IMR-90 (cell line): ENCODE data around the gene LAMA3. TPM values are rescaled to one million over a fixed set of nuclear protein-coding genes. Genes with fewer than 3 reads are reported as not detected.

Experiments
- ATAC-seq: fragments of 200-7000 bp; cut with Tn5 transposase; 2 replicates; pipeline ENCODE4 v1.9.1; 2020; ENCODE audit warnings: low read depth, mild to moderate bottlenecking, moderate library complexity
- BruUV-seq: library from RNA; stranded (reverse); fragments of 400-500 nt; replicated peaks from 2 replicates; lab custom pipeline; 2021; lab: Mats Ljungman, UMichigan
- CTCF ChIA-PET: fragments of 300-600 bp; formaldehyde crosslinking; extraction: SDS; loops from one replicate; lab custom pipeline; 2021; ENCODE audit warnings: antibody characterized with exemption; lab: Yijun Ruan, JAX
- POLR2A ChIA-PET: fragments of 300-600 bp; sonication (Branson Sonifier 250); formaldehyde crosslinking; loops from one replicate; lab custom pipeline; 2022; ENCODE audit warnings: antibody characterized with exemption; ENCODE audit not compliant: unreplicated experiment; lab: Charles Lee
- DNase-seq: peaks from one replicate; pipeline ENCODE4 v3.0.0; 2013
- H2AFZ ChIP-seq: replicated peaks from 2 replicates; pipeline ENCODE3; 2013; ENCODE audit warnings: low read length, mild to moderate bottlenecking; ENCODE audit not compliant: poor library complexity
- H2AK5ac ChIP-seq: 2 replicates; pipeline ENCODE4 v1.6.1; 2013; ENCODE audit warnings: low read depth, low read length, inconsistent platforms
- H2AK9ac ChIP-seq: replicated peaks from 2 replicates; pipeline ENCODE3; 2013; ENCODE audit warnings: mild to moderate bottlenecking, low read depth, low read length, moderate library complexity; ENCODE audit not compliant: poor library complexity
- H2BK120ac ChIP-seq: 2 replicates; pipeline ENCODE4 v1.6.1; 2013; ENCODE audit warnings: low read depth, low read length, inconsistent platforms
- H2BK15ac ChIP-seq: 3 replicates; pipeline ENCODE4 v1.6.1; 2013; ENCODE audit warnings: low read depth, low read length, inconsistent platforms
- H2BK20ac ChIP-seq: 2 replicates; pipeline ENCODE4 v1.6.1; 2013; ENCODE audit warnings: low read depth, mild to moderate bottlenecking, inconsistent platforms, low read length, moderate library complexity
- H2BK5ac ChIP-seq: 2 replicates; pipeline ENCODE4 v1.6.1; 2013; ENCODE audit warnings: mild to moderate bottlenecking, low read depth, low read length, inconsistent platforms; ENCODE audit not compliant: poor library complexity, severe bottlenecking
- H3K14ac ChIP-seq: replicated peaks from 2 replicates; pipeline ENCODE4 v1.6.1; 2013; ENCODE audit warnings: low read depth, low read length, inconsistent platforms
- H3K18ac ChIP-seq: 2 replicates; pipeline ENCODE4 v1.6.1; 2013; ENCODE audit warnings: low read depth, low read length, control low read depth
- H3K23ac ChIP-seq: 2 replicates; pipeline ENCODE4 v1.6.1; 2013; ENCODE audit warnings: low read depth, low read length, inconsistent platforms
- H3K27ac ChIP-seq: 2 replicates; pipeline ENCODE4 v1.5.1; 2013; ENCODE audit warnings: mild to moderate bottlenecking, control low read depth, low read length; ENCODE audit not compliant: insufficient read depth
- H3K27me3 ChIP-seq: 2 replicates; pipeline ENCODE4 v1.6.1; 2013; ENCODE audit warnings: low read length; ENCODE audit not compliant: control insufficient read depth, insufficient read depth
- H3K36me3 ChIP-seq: 2 replicates; pipeline ENCODE4 v1.6.1; 2013; ENCODE audit warnings: low read length, mixed read lengths; ENCODE audit not compliant: control insufficient read depth, insufficient read depth
- H3K4ac ChIP-seq: 2 replicates; pipeline ENCODE4 v1.6.1; 2013; ENCODE audit warnings: low read depth, low read length, inconsistent platforms
- H3K4me1 ChIP-seq: 2 replicates; pipeline ENCODE4 v1.6.1; 2013; ENCODE audit warnings: low read length, mixed read lengths; ENCODE audit not compliant: control insufficient read depth, insufficient read depth
- H3K4me2 ChIP-seq: 2 replicates; pipeline ENCODE4 v1.6.1; 2013; ENCODE audit warnings: low read depth, mild to moderate bottlenecking, control low read depth, low read length, moderate library complexity
- H3K4me3 ChIP-seq: 2 replicates; pipeline ENCODE4 v1.5.1; 2013; ENCODE audit warnings: low read depth, mild to moderate bottlenecking, control low read depth, low read length, moderate library complexity; ENCODE audit not compliant: insufficient read depth
- H3K56ac ChIP-seq: 2 replicates; pipeline ENCODE4 v1.6.1; 2013; ENCODE audit warnings: low read length, inconsistent platforms; ENCODE audit not compliant: insufficient read depth; ENCODE audit errors: extremely low read depth
- H3K79me1 ChIP-seq, 2 experiments: 2 replicates each; pipeline ENCODE4 v1.6.1; 2013; ENCODE audit warnings: low read length in 2 of 2, inconsistent platforms in 1 of 2, low read depth in 1 of 2
- H3K9ac ChIP-seq: 2 replicates; pipeline ENCODE4 v1.6.1; 2013; ENCODE audit warnings: low read depth, low read length, control low read depth
- H3K9me1 ChIP-seq: 2 replicates; pipeline ENCODE4 v1.6.1; 2013; ENCODE audit warnings: low read length, inconsistent platforms; ENCODE audit not compliant: insufficient read depth
- H3K9me3 ChIP-seq: 2 replicates; pipeline ENCODE4 v1.6.1; 2013; ENCODE audit warnings: low read length; ENCODE audit not compliant: control insufficient read depth, insufficient read depth
- H4K20me1 ChIP-seq: 2 replicates; pipeline ENCODE4 v1.6.1; 2013; ENCODE audit warnings: low read length, inconsistent platforms; ENCODE audit not compliant: insufficient read depth
- H4K5ac ChIP-seq: 2 replicates; pipeline ENCODE4 v1.6.1; 2013; ENCODE audit warnings: mild to moderate bottlenecking, low read depth, low read length, control low read depth
- H4K8ac ChIP-seq, 2 experiments: 2 replicates each; pipeline ENCODE4 v1.6.1; 2013; ENCODE audit warnings: low read depth in 2 of 2, low read length in 2 of 2, control low read depth in 1 of 2, inconsistent platforms in 1 of 2
- H4K91ac ChIP-seq: 2 replicates; pipeline ENCODE4 v1.6.1; 2013; ENCODE audit warnings: low read depth, low read length, inconsistent platforms; ENCODE audit not compliant: insufficient read depth
- CTCF ChIP-seq: conservative IDR thresholded peaks from 2 replicates; pipeline ENCODE4 v1.5.1; 2012; ENCODE audit warnings: mild to moderate bottlenecking, low read depth, low read length, improper control_type of control experiment
- WGBS, 2 experiments: methylation state at CpG; one replicate each; pipeline versions ENCODE4 v1.1.5 to v1.1.7; 2013; ENCODE audit warnings: missing lambda C conversion rate in 2 of 2; ENCODE audit not compliant: insufficient read length in 1 of 2; ENCODE audit errors: extremely low coverage in 2 of 2; 5-methylcytosine and 5-hydroxymethylcytosine counted together
- dilution Hi-C: fragments of 300-500 bp; cut with HindIII; formaldehyde crosslinking; loops from one replicate; pipeline ENCODE4 v1.14.3; 2018; ENCODE audit warnings: low sequenced_read_pairs; ENCODE audit not compliant: unreplicated experiment
- in situ Hi-C: fragments of 300-500 bp; cut with MboI; formaldehyde crosslinking; loops from 3 replicates; pipeline ENCODE4 v1.14.3; 2019; ENCODE audit warnings: low sequenced_read_pairs, inconsistent platforms, mixed read lengths
- intact Hi-C: fragments of 100-400 bp; cut with micrococcal nuclease; formaldehyde crosslinking; loops from 2 replicates; pipeline ENCODE4 v1.10.0; 2022
- polyA plus RNA-seq, 3 experiments: library from polyadenylated mRNA; depleted of rRNA; stranded (reverse); fragments of >200 nt; gene quantifications; 2 replicates each; pipeline ENCODE4 v1.2.3, GENCODE V29; 2012; ENCODE audit warnings: low replicate concordance in 1 of 3
- total RNA-seq: library from RNA; depleted of rRNA; stranded (reverse); fragments of >200 nt; gene quantifications from 2 replicates; pipeline ENCODE4 v1.2.3, GENCODE V29; 2012

Gene LAMA3
- total and polyA plus RNA-seq, 2 of the 4 experiments (the other 2 are of a cell fraction): 0.18 to 0.19 TPM

- ChIA-PET CTCF (interaction anchor here (0.6 to 1.2 kb wide), 3 partner anchors 11 to 62 kb away, joined by 3 to 4 read pairs (median 4); no protein-coding TSS in a partner anchor), POLR2A (no interaction called here)
- no peak overlapping the region for H2AK9ac ChIP-seq
- dilution Hi-C loops (no loop called here), intact Hi-C loops (no loop called here), in situ Hi-C loops (no loop called here)
- H3K4ac ChIP-seq: no peak overlapping the region
- H3K27ac ChIP-seq: no peak overlapping the region
- no peak overlapping the region for H2BK120ac ChIP-seq
- H4K5ac ChIP-seq: no peak overlapping the region
- no peak for TF ChIP-seq CTCF
- H3K9me1 ChIP-seq: peaks cover 3% of the 10 kb centered on the region; the same call in 1 of the 2 replicates
- DNase-seq (no peak), ATAC-seq (no peak)
- H2BK20ac ChIP-seq: no peak overlapping the region
- H2AK5ac ChIP-seq: no peak overlapping the region
- no peaks in the 10 kb centered on the region for H3K36me3 ChIP-seq
- no peak overlapping the region for H3K4me2 ChIP-seq
- H3K4me1 ChIP-seq: peaks cover 7% of the 10 kb centered on the region; the same call in 1 of the 2 replicates
- peaks cover 12% of the 10 kb centered on the region for H3K9me3 ChIP-seq
- no peak overlapping the region for H4K8ac ChIP-seq
- no peak overlapping the region for H4K91ac ChIP-seq
- no peak overlapping the region for H3K14ac ChIP-seq
- H3K23ac ChIP-seq: no peak overlapping the region
- H2AFZ ChIP-seq: no peak overlapping the region
- H3K27me3 ChIP-seq: peaks cover 27% of the 10 kb centered on the region
- H3K4me3 ChIP-seq: no peak overlapping the region
- H3K79me1 ChIP-seq: no peaks in the 10 kb centered on the region
- H2BK15ac ChIP-seq: no peak overlapping the region
- no TSS peak for BruUV-seq
- H4K20me1 ChIP-seq: no peaks in the 10 kb centered on the region
- no peak overlapping the region for H3K9ac ChIP-seq
- no peak overlapping the region for H2BK5ac ChIP-seq
- WGBS, 2 experiments: no CpG with 5 or more reads among the region's 2 CpGs
- no peak overlapping the region for H3K18ac ChIP-seq
- H3K56ac ChIP-seq: no peak overlapping the region
Observed at GRCh38 chr18:23640052-23640451, 49.2 kb upstream of the LAMA3 start.
